ENCODE measurements around the gene CHCHD10. TPM values are rescaled to one million over a fixed set of nuclear protein-coding genes. Genes with fewer than 3 reads are reported as not detected.

The CHCHD10 gene
- polyA plus RNA-seq, 1 of the 3 experiments (the other 2 are of a cell fraction): 70.1 TPM

- no peak for TF ChIP-seq USF2 (IDR thresholded peaks at IDR 0.05; ENCODE audit: borderline replicate concordance, low read depth, low read length)
- no peak for TF ChIP-seq TCF12 (IDR thresholded peaks at IDR 0.05)
- no peak for TF ChIP-seq EP300 (IDR thresholded peaks at IDR 0.05; ENCODE audit: borderline replicate concordance in 1 of 2, low read depth in 1 of 2, low read length in 1 of 2)
- no peak for TF ChIP-seq CTCF (IDR thresholded peaks at IDR 0.05)
- TF ChIP-seq GATA2 (CRISPR knock-in tag; IDR thresholded peaks at IDR 0.05): no peak
- no peak for TF ChIP-seq ELF1 (IDR thresholded peaks at IDR 0.05)
- no peak for TF ChIP-seq YY1 (IDR thresholded peaks at IDR 0.05; ENCODE audit: low read depth)
- no peak for TF ChIP-seq SMC3 (IDR thresholded peaks at IDR 0.05; ENCODE audit: low read depth, low read length)
- no peak for TF ChIP-seq ZBTB33 (IDR thresholded peaks at IDR 0.05; ENCODE audit: borderline replicate concordance, low read depth)
Measured at GRCh38 chr22:23759566-23759965, 8.2 kb downstream of the CHCHD10 start (continued).

- 71% methylated on average over 4 of the region's 4 CpGs for WGBS (ENCODE audit: low lambda C conversion rate)
- no peaks in the 10 kb centered on the region for H4K20me1 ChIP-seq (ENCODE audit: insufficient read depth)
- no peaks in the 10 kb centered on the region for H3F3A ChIP-seq (replicated peaks; ENCODE audit: insufficient read depth)
- H3K4me3 ChIP-seq (ENCODE audit: low read depth in 2 of 2, low read length in 1 of 2): no peak overlapping the region
- H3K27me3 ChIP-seq (ENCODE audit: insufficient read depth): no peaks in the 10 kb centered on the region
- ChIA-PET POLR2A (no interaction called here), CTCF (interaction anchor here (0.6 to 3.7 kb wide), 3 partner anchors 11 to 354 kb away, joined by 3 to 24 read pairs (median 8); partner anchors contain the start of gene CHCHD10)
- H3K4me2 ChIP-seq: no peak overlapping the region
- no peaks in the 10 kb centered on the region for H3K9me3 ChIP-seq
- H3K4me1 ChIP-seq (ENCODE audit: control insufficient read depth in 1 of 2, insufficient read depth in 2 of 2, low read depth in 1 of 2, low read length in 1 of 2): no peaks in the 10 kb centered on the region
- H3K9me2 ChIP-seq: no peaks in the 10 kb centered on the region
- H2AFZ ChIP-seq (ENCODE audit: low read depth): no peak overlapping the region
- no peak overlapping the region for H3K9ac ChIP-seq
- no peak for DNase-seq
- H3K36me3 ChIP-seq (replicated peaks in 1 of 2; ENCODE audit: control insufficient read depth in 1 of 2, insufficient read depth in 2 of 2, low read length in 1 of 2): no peaks in the 10 kb centered on the region
- no peaks in the 10 kb centered on the region for H3K79me2 ChIP-seq (ENCODE audit: insufficient read depth)
- H3K27ac ChIP-seq (ENCODE audit: low read depth in 2 of 2, low read length in 1 of 2): no peak overlapping the region
- no peak for TF ChIP-seq POLR2AphosphoS5 (IDR thresholded peaks at IDR 0.05; ENCODE audit: low read depth, low read length)
- TF ChIP-seq RXRA (IDR thresholded peaks at IDR 0.05; ENCODE audit: borderline replicate concordance, low read depth): no peak
- no peak for TF ChIP-seq ELF1 (IDR thresholded peaks at IDR 0.05)
- TF ChIP-seq SMC3 (IDR thresholded peaks at IDR 0.05; ENCODE audit: low read depth, low read length): no peak
- no peak for TF ChIP-seq CHD2 (IDR thresholded peaks at IDR 0.05; ENCODE audit: low read length, partially characterized antibody)
- no peak for TF ChIP-seq EP300 (IDR thresholded peaks at IDR 0.05; ENCODE audit: borderline replicate concordance in 1 of 2, low read depth in 1 of 2, low read length in 1 of 2)
- TF ChIP-seq NRF1 (IDR thresholded peaks at IDR 0.05; ENCODE audit: low read depth, low read length): no peak
- TF ChIP-seq IRF3 (IDR thresholded peaks at IDR 0.05; ENCODE audit: low read depth, low read length): no peak
- no peak for TF ChIP-seq TEAD4 (IDR thresholded peaks at IDR 0.05; ENCODE audit: borderline replicate concordance, insufficient read depth)
- TF ChIP-seq NFIC (IDR thresholded peaks at IDR 0.05; ENCODE audit: borderline replicate concordance): no peak
- TF ChIP-seq TAF1 (IDR thresholded peaks at IDR 0.05; ENCODE audit: borderline replicate concordance, low read depth, low read length): no peak
- TF ChIP-seq CTCF (IDR thresholded peaks at IDR 0.05): no peak
- no peak for TF ChIP-seq FOSL2 (IDR thresholded peaks at IDR 0.05; ENCODE audit: borderline replicate concordance, low read depth)
- TF ChIP-seq MXI1 (IDR thresholded peaks at IDR 0.05; ENCODE audit: low read depth, low read length): no peak
- TF ChIP-seq GATA2 (CRISPR knock-in tag; IDR thresholded peaks at IDR 0.05): no peak
- TF ChIP-seq FOXJ3 (CRISPR knock-in tag; IDR thresholded peaks at IDR 0.05): no peak
- no peak for TF ChIP-seq USF1 (IDR thresholded peaks at IDR 0.05; ENCODE audit: borderline replicate concordance, low read depth)
- TF ChIP-seq TCF12 (IDR thresholded peaks at IDR 0.05): no peak
- TF ChIP-seq SIN3A (IDR thresholded peaks at IDR 0.05; ENCODE audit: borderline replicate concordance, low read depth, low read length): no peak
Measured at GRCh38 chr22:23756891-23757290, 10.9 kb downstream of the CHCHD10 start.
